Retinal pigment epithelial cell (primary cell): ENCODE results near the gene HOXD9.

ENCODE experiments used
- DNase-seq: peaks from one replicate; pipeline ENCODE4 v3.0.0-alpha.2; 2010; ENCODE audit warnings: low read depth
- H3K4me3 ChIP-seq: 2 replicates; pipeline ENCODE4 v1.5.1; 2011; ENCODE audit warnings: mild to moderate bottlenecking, low read length, control low read depth, moderate library complexity
- CTCF ChIP-seq: conservative IDR thresholded peaks from 2 replicates; pipeline ENCODE4 v1.5.1; 2011; ENCODE audit warnings: low read depth, low read length, control low read depth, inconsistent platforms

HOXD9 gene

GRCh38 chr2:176130957-176131847 lies 8.7 kb downstream of the HOXD9 start:
- no peak for TF ChIP-seq CTCF
- DNase-seq, result no peak
- no peak overlapping the region for H3K4me3 ChIP-seq

GRCh38 chr2:176131848-176132158 lies 9.3 kb downstream of the HOXD9 start:
- no peak for DNase-seq
- no peak for TF ChIP-seq CTCF

GRCh38 chr2:176132205-176133171 lies 10.0 kb downstream of the HOXD9 start:
- TF ChIP-seq CTCF, result no peak
- H3K4me3 ChIP-seq, result no peak overlapping the region
- no peak for DNase-seq

More at GRCh38 chr2:176131848-176132158, 9.3 kb downstream of the HOXD9 start:
- H3K4me3 ChIP-seq, result no peak overlapping the region

GRCh38 chr2:176133389-176133788 lies 10.9 kb downstream of the HOXD9 start:
- H3K4me3 ChIP-seq, result no peak overlapping the region
- TF ChIP-seq CTCF, result no peak
- no peak for DNase-seq

- no peak overlapping the region for H3K4me3 ChIP-seq
- DNase-seq, result no peak
- no peak for TF ChIP-seq CTCF
These were observed 11.5 kb downstream of the HOXD9 start for GRCh38 chr2:176134035-176134434.

GRCh38 chr2:176135035-176135440 lies 12.5 kb downstream of the HOXD9 start:
- DNase-seq, result no peak
- no peak for TF ChIP-seq CTCF
- no peak overlapping the region for H3K4me3 ChIP-seq
